H9 (cell line): ENCODE data around the gene CA12. TPM values are rescaled to one million over a fixed set of nuclear protein-coding genes. Genes with fewer than 3 reads are reported as not detected.

Experiments
- DNase-seq: peaks from one replicate; pipeline ENCODE4 v3.0.0-alpha.2; 2017
- H2AFZ ChIP-seq: one replicate; pipeline ENCODE4 v1.6.1; 2013; ENCODE audit warnings: mild to moderate bottlenecking, low read length, control low read depth, moderate library complexity
- H2AK5ac ChIP-seq: 2 replicates; pipeline ENCODE4 v1.6.1; 2013; ENCODE audit warnings: low read length, control low read depth, mixed read lengths; ENCODE audit not compliant: insufficient read length
- H2BK120ac ChIP-seq: one replicate; pipeline ENCODE4 v1.6.1; 2013; ENCODE audit warnings: low read depth, mild to moderate bottlenecking, low read length, control low read depth, inconsistent platforms; ENCODE audit not compliant: poor library complexity, severe bottlenecking
- H2BK12ac ChIP-seq: 2 replicates; pipeline ENCODE4 v1.6.1; 2013; ENCODE audit warnings: low read length, control low read depth, mixed read lengths, low read depth; ENCODE audit not compliant: insufficient read length
- H2BK15ac ChIP-seq: 2 replicates; pipeline ENCODE4 v1.6.1; 2013; ENCODE audit warnings: low read depth, low read length, control low read depth
- H2BK20ac ChIP-seq: one replicate; pipeline ENCODE4 v1.6.1; 2013; ENCODE audit warnings: low read depth, mild to moderate bottlenecking, low read length, control low read depth, inconsistent platforms; ENCODE audit not compliant: poor library complexity, severe bottlenecking
- H2BK5ac ChIP-seq: 2 replicates; pipeline ENCODE4 v1.6.1; 2013; ENCODE audit warnings: low read length, control low read depth, mixed read lengths; ENCODE audit not compliant: insufficient read length
- H3K14ac ChIP-seq: 2 replicates; pipeline ENCODE4 v1.6.1; 2013; ENCODE audit warnings: low read length, control low read depth; ENCODE audit not compliant: insufficient read depth
- H3K18ac ChIP-seq: 2 replicates; pipeline ENCODE4 v1.6.1; 2013; ENCODE audit warnings: low read depth, mild to moderate bottlenecking, mixed read lengths, low read length, control low read depth; ENCODE audit not compliant: insufficient read length
- H3K23ac ChIP-seq: 2 replicates; pipeline ENCODE4 v1.6.1; 2013; ENCODE audit warnings: low read length, control low read depth, mixed read lengths, low read depth; ENCODE audit not compliant: insufficient read length
- H3K23me2 ChIP-seq: 2 replicates; pipeline ENCODE4 v1.6.1; 2013; ENCODE audit warnings: low read depth, mild to moderate bottlenecking, mixed read lengths, low read length, control low read depth; ENCODE audit not compliant: insufficient read length, poor library complexity, severe bottlenecking
- H3K27ac ChIP-seq: 2 replicates; pipeline ENCODE4 v1.5.1; 2013; ENCODE audit warnings: low read length, control low read depth, mixed read lengths, low read depth; ENCODE audit not compliant: insufficient read length
- H3K27me3 ChIP-seq: 2 replicates; pipeline ENCODE4 v1.6.1; 2013; ENCODE audit warnings: low read length, control low read depth, inconsistent platforms; ENCODE audit not compliant: insufficient read depth
- H3K4ac ChIP-seq: 2 replicates; pipeline ENCODE4 v1.6.1; 2013; ENCODE audit warnings: low read depth, mild to moderate bottlenecking, control low read depth, inconsistent platforms, low read length, moderate library complexity
- H3K4me1 ChIP-seq: 2 replicates; pipeline ENCODE4 v1.6.1; 2013; ENCODE audit warnings: low read length, control low read depth, inconsistent platforms; ENCODE audit not compliant: insufficient read depth
- H3K4me2 ChIP-seq: 2 replicates; pipeline ENCODE4 v1.6.1; 2013; ENCODE audit warnings: low read length, control low read depth, mixed read lengths; ENCODE audit not compliant: insufficient read length, insufficient read depth
- H3K56ac ChIP-seq: 2 replicates; pipeline ENCODE4 v1.6.1; 2013; ENCODE audit warnings: low read depth, mild to moderate bottlenecking, mixed read lengths, low read length, control low read depth; ENCODE audit not compliant: insufficient read length
- H3K79me1 ChIP-seq: 2 replicates; pipeline ENCODE4 v1.6.1; 2013; ENCODE audit warnings: low read depth, mild to moderate bottlenecking, moderate library complexity, low read length, control low read depth, inconsistent platforms; ENCODE audit not compliant: insufficient read depth, poor library complexity, severe bottlenecking
- H3K79me2 ChIP-seq: 2 replicates; pipeline ENCODE4 v1.6.1; 2013; ENCODE audit warnings: low read length, control low read depth, inconsistent platforms; ENCODE audit not compliant: insufficient read depth
- H3K9ac ChIP-seq: 2 replicates; pipeline ENCODE4 v1.6.1; 2013; ENCODE audit warnings: low read length, control low read depth, mixed read lengths; ENCODE audit not compliant: insufficient read length; ENCODE audit errors: extremely low read depth
- H3K9me3 ChIP-seq: one replicate; pipeline ENCODE4 v1.6.1; 2013; ENCODE audit warnings: low read depth, low read length, inconsistent platforms; ENCODE audit not compliant: control insufficient read depth
- H3T11ph ChIP-seq: one replicate; pipeline ENCODE4 v1.6.1; 2013; ENCODE audit warnings: mild to moderate bottlenecking, low read length, control low read depth, inconsistent platforms
- H4K20me1 ChIP-seq: one replicate; pipeline ENCODE4 v1.6.1; 2013; ENCODE audit not compliant: control insufficient read depth, insufficient read length, insufficient read depth
- H4K5ac ChIP-seq: 2 replicates; pipeline ENCODE4 v1.6.1; 2013; ENCODE audit warnings: low read depth, mild to moderate bottlenecking, mixed read lengths, low read length, control low read depth; ENCODE audit not compliant: insufficient read length
- H4K8ac ChIP-seq: replicated peaks from 2 replicates; pipeline ENCODE4 v1.6.1; 2013; ENCODE audit warnings: low read length, control low read depth, mixed read lengths, low read depth; ENCODE audit not compliant: insufficient read length
- H4K91ac ChIP-seq: 2 replicates; pipeline ENCODE4 v1.6.1; 2013; ENCODE audit warnings: low read depth, mild to moderate bottlenecking, moderate library complexity, mixed read lengths, low read length, control low read depth; ENCODE audit not compliant: insufficient read length
- H3K27ac Mint-ChIP-seq, 3 experiments: 2 replicates in 2 of 3; 3 replicates in 1 of 3; pipeline ENCODE4 v1.8.0; 2020 to 2021; ENCODE audit warnings: mixed read lengths in 3 of 3, mild to moderate bottlenecking in 1 of 3, moderate library complexity in 1 of 3
- H3K27me3 Mint-ChIP-seq: 2 replicates; pipeline ENCODE4 v1.8.0; 2021; ENCODE audit warnings: low read depth, mild to moderate bottlenecking, moderate library complexity, mixed read lengths
- H3K36me3 Mint-ChIP-seq, 3 experiments: 2 replicates in 2 of 3; 3 replicates in 1 of 3; pipeline ENCODE4 v1.8.0; 2020 to 2021; ENCODE audit warnings: low read depth in 3 of 3, mixed read lengths in 3 of 3; ENCODE audit not compliant: insufficient read depth in 1 of 3
- H3K4me1 Mint-ChIP-seq, 2 experiments: 2 replicates each; pipeline ENCODE4 v1.8.0; 2020; ENCODE audit warnings: mixed read lengths in 2 of 2
- H3K4me3 Mint-ChIP-seq, 2 experiments: 2 replicates in 1 of 2; 3 replicates in 1 of 2; pipeline ENCODE4 v1.8.0; 2020 to 2021; ENCODE audit warnings: mild to moderate bottlenecking in 2 of 2, mixed read lengths in 2 of 2, moderate library complexity in 1 of 2
- H3K9me3 Mint-ChIP-seq, 2 experiments: 2 replicates in 1 of 2; 3 replicates in 1 of 2; pipeline ENCODE4 v1.8.0; 2020; ENCODE audit warnings: mild to moderate bottlenecking in 2 of 2, mixed read lengths in 2 of 2, moderate library complexity in 1 of 2
- CTCF ChIP-seq: fragments of 200-600 bp; sonication (generic); conservative IDR thresholded peaks from 3 replicates; pipeline ENCODE4 v1.8.0; 2021; ENCODE audit warnings: antibody characterized with exemption, mild to moderate bottlenecking
- WGBS: extraction: QIAGEN DNeasy Blood & Tissue Kit; methylation state at CpG from one replicate; pipeline ENCODE4 v1.1.7; 2013; ENCODE audit warnings: missing lambda C conversion rate, low lambda C conversion rate, mixed read lengths; ENCODE audit not compliant: insufficient read length; ENCODE audit errors: extremely low coverage; 5-methylcytosine and 5-hydroxymethylcytosine counted together
- total RNA-seq: library from RNA; stranded (reverse); gene quantifications from 2 replicates; pipeline ENCODE4 v1.2.1, GENCODE V29; 2021

Gene CA12
- total RNA-seq, 1 experiment from 2014 or later = 0.68 TPM

- H3K27me3 ChIP-seq = no peaks in the 10 kb centered on the region
- no peak overlapping the region for H4K8ac ChIP-seq
- no peaks in the 10 kb centered on the region for H4K20me1 ChIP-seq
- H2BK15ac ChIP-seq = no peak overlapping the region
- no peak overlapping the region for H2BK12ac ChIP-seq
- H3K23me2 ChIP-seq = no peaks in the 10 kb centered on the region
- H3K4ac ChIP-seq = no peak overlapping the region
- H4K5ac ChIP-seq = no peak overlapping the region
- H4K91ac ChIP-seq = no peak overlapping the region
- no peak overlapping the region for H3T11ph ChIP-seq
- no CpG with 5 or more reads among the region's 5 CpGs for WGBS
- no peak overlapping the region for H3K18ac ChIP-seq
- H3K27ac ChIP-seq = no peak overlapping the region
- no peak overlapping the region for H2BK5ac ChIP-seq
- H3K14ac ChIP-seq = no peak overlapping the region
- no peak overlapping the region for H3K56ac ChIP-seq
- H3K4me2 ChIP-seq = no peak overlapping the region
- H3K79me2 ChIP-seq = no peaks in the 10 kb centered on the region
- no peak overlapping the region for H3K23ac ChIP-seq
- H3K27ac Mint-ChIP-seq = no peak overlapping the region
- no peaks in the 10 kb centered on the region for H3K9me3 ChIP-seq
- no peak overlapping the region for H2BK120ac ChIP-seq
- H3K9ac ChIP-seq = no peak overlapping the region
- no peak overlapping the region for H2AK5ac ChIP-seq
- no peaks in the 10 kb centered on the region for H3K36me3 Mint-ChIP-seq
- no peaks in the 10 kb centered on the region; the same call in 1 of the 2 replicates for H3K4me1 ChIP-seq
- peaks cover 6 to 11% of the 10 kb centered on the region in 2 experiments for H3K4me1 Mint-ChIP-seq
- no peak for DNase-seq
- H3K4me3 Mint-ChIP-seq = no peak overlapping the region
- H2AFZ ChIP-seq = no peak overlapping the region
- no peaks in the 10 kb centered on the region; a peak in 1 of 5 replicates for H3K9me3 Mint-ChIP-seq
- H3K79me1 ChIP-seq = no peaks in the 10 kb centered on the region
- H2BK20ac ChIP-seq = no peak overlapping the region
- TF ChIP-seq CTCF = no peak
- H3K27me3 Mint-ChIP-seq = peaks cover 4% of the 10 kb centered on the region; the same call in 1 of the 2 replicates
Measured at GRCh38 chr15:63405159-63405558, 23.5 kb upstream of the CA12 start.
